Measurements from ENCODE around the gene TEPSIN.

TEPSIN gene

DNA sequence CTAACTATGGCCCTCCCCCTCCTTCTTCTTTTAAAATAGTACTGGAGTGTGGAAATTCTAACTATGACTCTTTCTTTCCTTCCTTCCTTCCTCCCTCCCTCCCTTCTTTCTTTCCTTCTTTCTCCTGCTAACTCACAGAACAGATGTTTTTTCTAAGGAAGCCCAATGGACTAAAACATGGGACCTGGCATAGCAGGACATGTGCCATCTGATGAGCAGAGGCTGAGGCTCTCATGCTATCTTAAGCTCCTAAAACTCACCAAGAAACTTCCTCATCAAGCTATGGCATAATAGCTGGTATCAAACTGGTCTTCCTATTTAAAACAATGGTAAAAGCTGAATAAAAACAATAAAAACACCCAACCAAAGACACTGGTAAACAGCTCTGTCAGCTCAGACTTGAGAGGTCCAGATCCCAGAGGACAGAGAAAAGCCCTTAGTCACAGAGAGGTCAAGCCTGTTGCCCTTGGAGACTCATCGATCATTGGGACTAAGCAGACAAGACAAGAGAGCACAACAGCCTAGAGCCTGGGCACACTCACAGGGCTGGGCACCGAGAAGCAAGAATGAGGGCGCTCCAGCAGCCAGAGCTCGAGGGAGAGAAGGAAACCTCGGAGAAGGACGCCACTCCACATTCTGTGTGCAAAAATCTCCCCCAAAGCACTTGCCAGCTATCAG is 28.7 kb upstream of the TEPSIN start:
- DNase-seq, result no peak

- DNase-seq, result no peak
These were observed 26.7 kb upstream of the TEPSIN start for GRCh38 chr17:81265576-81265975.

- DNase-seq, result no peak
These were observed 25.8 kb upstream of the TEPSIN start for GRCh38 chr17:81264640-81265039.

GRCh38 chr17:81263371-81264181 is 24.7 kb upstream of the TEPSIN start:
- no peak for DNase-seq

- no peak for DNase-seq
These were observed 22.9 kb upstream of the TEPSIN start for GRCh38 chr17:81261582-81262336.

GRCh38 chr17:81261096-81261495 is 22.2 kb upstream of the TEPSIN start:
- DNase-seq, result no peak

DNA sequence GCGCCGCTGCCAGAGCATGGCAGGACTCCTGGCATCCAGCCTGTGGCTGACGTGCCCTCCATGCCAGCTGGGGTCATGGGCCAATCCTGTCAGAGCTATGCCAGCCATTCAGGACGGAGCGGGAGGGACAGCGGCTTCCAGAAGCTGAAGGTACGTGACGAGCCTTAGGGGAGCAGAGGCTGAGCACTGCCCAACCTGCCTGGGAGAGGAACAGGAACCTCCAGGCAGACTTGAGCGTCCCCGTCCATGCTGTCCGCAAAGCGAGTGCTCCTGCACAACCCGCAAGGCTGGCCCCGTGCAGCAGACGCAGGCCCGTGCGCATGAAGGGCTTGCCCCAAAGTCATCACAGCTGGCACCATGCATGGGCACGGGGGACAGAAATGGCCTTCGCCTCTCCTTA is 21.8 kb upstream of the TEPSIN start:
- no peak for DNase-seq

DNA sequence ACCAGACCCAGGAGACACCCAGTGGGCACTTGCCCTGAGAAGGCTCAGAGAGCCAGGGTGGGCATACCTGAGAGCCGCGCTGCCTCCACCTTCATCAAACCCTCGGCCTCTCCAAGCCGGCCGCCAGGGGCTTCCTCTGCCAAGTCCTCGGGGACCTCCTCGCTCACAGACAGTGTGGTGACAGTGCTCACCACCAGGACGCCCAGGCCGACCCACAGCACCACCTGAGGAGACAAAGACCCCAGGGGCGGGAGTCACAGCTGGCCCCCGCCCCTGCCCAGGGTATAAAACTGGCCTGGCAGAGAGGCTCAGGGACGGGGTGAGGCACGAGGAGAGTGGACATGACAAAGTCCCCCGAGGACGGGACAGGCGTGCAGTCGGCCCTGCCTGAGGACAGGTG is 21.3 kb upstream of the TEPSIN start:
- no peak for DNase-seq

DNA sequence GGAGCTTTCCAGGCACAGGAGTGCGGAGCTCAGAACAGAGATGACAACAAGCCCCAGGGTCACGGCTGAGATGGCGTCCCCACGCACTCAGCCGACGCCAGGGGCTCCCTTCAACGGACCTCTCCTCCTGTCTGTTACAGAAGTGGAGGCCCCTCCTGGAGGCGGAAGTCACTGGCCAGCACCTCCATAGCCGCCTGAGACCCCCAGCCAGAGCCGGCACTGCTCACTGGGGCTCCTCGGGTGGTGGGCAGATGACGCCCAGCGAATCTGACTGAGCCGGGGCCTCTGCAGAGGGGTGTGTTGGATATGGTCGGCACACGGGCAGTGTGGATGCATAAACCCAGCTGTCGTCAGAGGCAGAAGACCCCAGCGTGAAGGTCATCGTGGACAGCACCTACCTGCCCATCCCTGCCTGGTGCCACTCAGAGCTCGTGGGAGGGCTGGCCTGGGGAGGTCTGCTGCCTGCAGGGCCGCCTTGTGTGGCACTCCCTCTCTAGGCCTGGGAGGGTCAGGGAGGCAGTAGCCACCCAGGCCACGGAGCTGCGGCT is 20.3 kb upstream of the TEPSIN start:
- DNase-seq, result no peak

DNA sequence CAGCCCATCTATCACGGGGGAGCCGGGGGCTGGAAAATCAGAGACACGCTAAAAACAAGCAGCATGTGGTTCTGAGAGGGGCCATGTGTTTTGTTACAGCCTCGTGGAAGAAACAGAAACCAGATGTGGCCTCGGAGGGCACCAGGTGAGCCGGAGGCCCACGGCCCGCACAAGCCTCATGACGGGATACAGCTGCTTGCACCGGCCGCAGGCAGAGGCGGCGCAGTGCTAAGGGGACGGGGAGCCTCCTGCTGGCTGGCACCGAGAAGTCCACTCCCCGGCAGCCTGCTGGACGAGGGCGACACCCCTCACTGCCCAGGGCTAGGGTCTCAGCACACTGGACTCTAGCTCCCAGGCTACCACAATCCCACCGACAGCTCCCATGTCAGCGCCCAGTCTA is 19.4 kb upstream of the TEPSIN start:
- DNase-seq, result no peak

GRCh38 chr17:81257533-81257932 is 18.7 kb upstream of the TEPSIN start:
- no peak for DNase-seq

DNA sequence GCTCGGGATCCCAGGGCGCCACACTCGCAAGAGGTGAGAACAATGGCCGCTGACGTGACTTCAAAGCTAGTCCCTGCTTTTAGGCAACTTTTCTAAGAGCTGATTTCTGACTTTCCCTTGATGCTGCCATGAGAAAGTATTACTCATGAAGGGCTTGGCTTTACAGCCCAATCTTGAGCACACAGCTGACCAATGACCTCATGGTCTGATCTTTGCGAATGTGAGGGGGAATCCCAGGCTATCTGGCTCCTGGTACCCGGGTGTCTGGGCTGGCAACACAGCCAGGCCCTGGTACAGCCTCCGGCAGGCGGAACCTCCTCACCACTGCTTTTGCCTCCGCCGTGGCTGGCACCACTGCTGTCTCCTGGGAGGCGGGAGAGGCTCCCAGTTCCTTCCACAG is 17.8 kb upstream of the TEPSIN start:
- no peak for DNase-seq

DNA sequence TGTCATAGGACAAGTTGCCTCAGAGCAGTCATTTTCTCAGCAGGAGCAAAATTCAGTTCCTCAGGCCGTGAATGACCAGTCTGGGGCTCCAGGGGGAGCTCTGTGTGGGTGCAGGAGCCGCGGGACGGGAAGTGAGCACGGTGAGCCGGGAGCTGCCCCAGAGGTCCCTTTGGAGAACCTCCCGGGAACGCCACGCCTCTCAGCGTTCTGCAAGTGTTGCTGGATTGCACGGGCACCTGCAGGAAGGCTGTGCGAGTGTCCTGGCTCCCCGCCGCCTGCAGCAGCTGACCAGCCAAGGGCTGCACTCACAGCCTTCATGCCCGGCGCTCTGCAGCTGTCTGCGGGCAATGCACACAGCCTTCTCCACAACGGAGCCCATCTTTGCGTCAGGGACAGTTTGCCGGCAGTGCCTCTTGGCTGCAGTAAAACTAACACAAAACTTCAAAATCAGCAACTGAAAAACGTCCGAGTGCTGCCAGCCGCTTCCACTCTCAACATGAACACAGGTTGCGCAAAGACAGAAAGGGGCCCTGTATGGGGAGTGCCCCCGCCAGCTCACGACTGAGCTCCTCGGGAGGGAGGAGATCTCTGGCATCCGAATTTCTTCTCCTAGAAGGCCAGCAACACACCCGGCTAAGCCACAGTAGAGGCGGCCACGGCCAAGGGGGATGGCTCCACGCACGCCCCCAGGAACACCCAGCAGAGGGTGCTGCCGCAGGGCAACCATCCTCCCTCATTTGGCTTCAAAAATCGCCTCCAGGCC is 16.3 kb upstream of the TEPSIN start:
- DNase-seq, result peak; percentile 75 to 85

DNA sequence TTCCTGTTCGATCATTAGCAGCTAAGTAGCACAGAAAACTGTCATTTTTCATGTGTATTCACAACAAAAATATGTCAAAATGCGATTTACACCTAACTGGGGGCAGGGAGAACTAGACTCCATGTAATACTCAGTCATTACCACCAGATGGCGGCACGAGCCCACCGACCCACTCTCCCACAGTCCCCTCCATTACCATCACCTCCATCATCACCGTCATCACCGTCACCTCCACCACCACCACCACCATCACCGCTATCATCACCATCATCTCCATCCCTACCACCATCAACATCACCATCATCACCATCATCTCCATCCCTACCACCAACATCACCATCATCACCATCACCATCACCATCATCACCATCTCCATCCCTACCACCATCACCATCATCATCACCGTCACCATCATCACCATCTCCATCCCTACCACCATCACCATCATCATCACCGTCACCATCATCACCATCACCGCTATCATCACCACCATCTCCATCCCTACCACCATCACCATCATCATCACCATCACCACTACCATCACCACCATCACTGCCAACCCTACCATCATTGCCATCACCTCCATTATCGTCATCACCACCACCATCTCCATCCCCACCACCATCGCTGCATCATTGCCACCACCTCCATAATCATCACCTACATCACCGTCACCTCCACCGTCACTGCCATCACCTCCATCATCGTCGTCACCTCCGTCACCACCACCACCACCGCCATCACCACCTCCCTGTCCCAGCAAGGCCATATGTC is 14.7 kb upstream of the TEPSIN start:
- DNase-seq, result peak; percentile 34 to 71

- no peak for DNase-seq
These were observed 14.1 kb upstream of the TEPSIN start for GRCh38 chr17:81252987-81253329.

GRCh38 chr17:81252326-81252986 is 13.6 kb upstream of the TEPSIN start:
- DNase-seq, result peak; percentile 83 to 94

DNA sequence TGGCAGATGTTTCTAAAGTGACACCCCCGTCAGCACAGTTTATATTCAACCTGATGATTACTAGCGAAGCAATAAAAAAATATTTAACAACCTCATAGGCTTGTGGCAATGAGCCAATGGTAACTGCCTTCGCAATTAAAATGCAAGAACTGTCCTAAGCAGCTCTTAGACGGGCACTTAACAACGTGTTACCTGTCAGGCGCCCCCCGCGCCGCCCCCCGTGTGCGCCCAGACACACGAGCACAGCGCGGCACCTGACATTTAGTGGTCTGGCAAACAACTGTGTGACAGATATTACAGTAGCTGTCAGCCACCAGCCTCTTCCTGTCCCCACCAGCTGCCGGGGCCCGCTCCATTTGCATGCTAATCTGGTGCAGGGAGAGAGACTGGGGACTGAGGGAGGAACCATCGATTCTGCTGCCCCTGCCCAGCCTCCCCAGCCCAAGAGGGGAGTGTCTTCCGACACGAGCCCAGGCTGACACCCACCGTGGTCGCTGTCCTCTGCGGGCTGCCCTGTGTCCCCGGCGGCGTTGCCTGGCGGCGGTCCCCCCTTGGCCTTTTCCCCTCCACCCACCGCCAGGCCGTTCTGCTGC is 12.9 kb upstream of the TEPSIN start:
- peak; percentile 99 to 100 for DNase-seq

DNA sequence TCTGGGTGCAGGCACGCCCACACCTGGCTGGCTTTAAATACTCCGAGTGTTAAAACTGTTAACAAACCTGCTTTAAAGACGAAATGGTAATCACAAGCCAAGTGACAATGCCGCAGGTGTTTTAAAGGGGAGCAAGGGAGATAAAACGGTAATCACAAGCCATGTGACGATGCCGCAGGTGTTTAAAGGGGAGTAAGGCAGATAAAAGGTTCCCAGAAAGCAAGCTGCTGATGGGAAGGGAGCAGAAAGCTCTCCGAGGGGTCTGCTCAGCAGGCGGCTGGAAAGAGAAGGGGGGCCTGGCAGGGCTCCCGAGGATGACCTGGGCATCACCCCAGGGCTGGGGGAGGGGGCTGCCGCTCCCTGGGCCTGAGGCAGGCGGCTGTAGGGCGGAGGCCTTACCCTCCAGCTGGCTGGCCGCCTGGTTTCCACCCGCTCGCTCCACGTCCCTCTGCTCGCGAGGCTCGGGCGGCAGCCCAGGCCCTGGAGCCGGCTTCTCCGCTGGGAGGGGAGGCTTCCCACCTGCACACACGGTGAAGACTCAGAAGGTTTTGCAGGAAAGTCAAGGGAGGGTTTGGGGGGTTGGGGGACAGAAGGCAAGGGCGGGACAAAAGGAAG is 12.3 kb upstream of the TEPSIN start:
- DNase-seq, result peak in 1 of 2 experiments; percentile 100

DNA sequence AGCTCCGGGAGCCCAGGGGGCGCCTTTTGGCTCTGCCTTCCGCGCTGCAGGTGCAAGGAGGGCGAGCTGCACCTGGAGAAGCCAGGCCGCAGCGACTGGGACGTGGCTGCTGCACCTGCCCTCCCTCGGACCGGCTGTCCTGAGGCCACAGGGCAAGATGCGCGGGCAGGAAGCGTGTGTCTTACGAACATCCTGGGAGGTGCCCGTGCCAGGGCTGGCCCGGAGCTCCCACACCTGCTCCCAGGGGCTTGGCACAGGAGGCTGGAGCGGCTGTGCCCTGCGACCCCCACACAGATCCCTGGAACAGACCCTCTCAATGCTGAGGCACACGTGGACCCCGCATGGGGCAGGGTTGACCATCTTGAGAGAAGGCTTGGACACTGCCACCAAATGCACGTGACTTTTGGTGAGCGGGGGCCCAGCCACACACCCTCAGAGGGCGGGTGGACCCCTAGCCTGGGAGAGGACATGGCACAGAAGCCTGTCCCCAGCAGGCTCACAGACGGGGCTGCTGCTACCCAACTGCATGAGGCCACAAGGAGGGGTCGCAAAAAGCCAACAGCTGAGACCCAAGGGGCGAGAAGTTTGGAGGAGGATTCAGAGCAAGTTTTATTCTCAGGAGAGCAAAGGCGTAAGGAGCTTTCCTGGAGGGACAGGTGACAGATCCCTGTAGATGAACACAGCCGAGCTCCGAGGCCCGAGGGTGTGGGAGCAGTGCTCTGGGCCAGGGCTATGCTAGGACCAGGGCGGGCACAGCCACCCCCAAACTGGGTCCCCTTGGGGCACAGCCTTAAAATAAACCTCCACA is 11.6 kb upstream of the TEPSIN start:
- DNase-seq, result peak in 1 of 2 experiments; percentile 48

All from NCI-H524 (cell line).